Measurements from ENCODE around the gene POLRMT. TPM values are rescaled to one million over a fixed set of nuclear protein-coding genes. Genes with fewer than 3 reads are reported as not detected.

Gene POLRMT
- total and polyA plus RNA-seq, 2 experiments from 2014 or later = 38.7 to 60.7 TPM

DNA sequence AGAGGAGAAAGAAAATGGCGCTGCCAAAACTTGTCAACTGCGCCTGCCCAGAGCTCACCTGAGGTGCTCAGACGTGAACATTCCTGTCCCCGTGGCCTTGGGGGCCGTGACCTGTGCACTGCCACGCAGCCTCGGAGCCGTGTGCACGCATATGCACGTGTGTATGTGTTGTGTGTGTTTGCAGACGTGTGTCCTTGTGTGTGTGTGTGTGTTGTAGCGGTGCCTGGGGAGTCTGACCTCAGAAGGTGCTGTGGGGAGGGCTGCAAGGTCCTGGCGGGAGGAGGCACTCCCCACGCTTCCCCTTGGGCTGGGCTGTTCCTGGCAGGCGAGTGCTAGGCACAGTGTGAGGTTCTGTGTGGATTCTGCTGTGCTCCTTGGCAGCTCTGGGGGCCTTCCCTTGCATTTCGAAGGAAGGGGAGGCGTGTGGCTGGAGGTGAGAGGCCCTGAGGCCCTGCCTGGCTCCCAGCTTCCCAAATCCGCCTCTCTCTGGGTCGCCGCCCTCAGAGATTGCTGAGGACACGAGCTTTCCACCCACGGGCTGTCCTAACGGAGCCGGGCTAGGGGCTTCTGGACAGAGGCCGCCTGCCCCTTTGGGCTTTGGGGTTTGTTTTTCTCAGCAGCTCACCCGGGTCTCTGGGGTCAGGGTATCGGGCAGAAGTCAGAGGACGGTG, 56.4 kb downstream of the POLRMT start:
- H3K79me2 ChIP-seq = peaks cover 81% of the 10 kb centered on the region
- H3K9me2 ChIP-seq (replicated peaks; ENCODE audit: insufficient read depth) = no peaks in the 10 kb centered on the region
- H3K27ac ChIP-seq = no peak overlapping the region
- no peaks in the 10 kb centered on the region for H3K27me3 ChIP-seq
- 87% methylated on average over 28 of the region's 28 CpGs for WGBS (ENCODE audit: low lambda C conversion rate, missing lambda C conversion rate)
- peaks cover 85% of the 10 kb centered on the region for H4K20me1 ChIP-seq (ENCODE audit: insufficient read depth, poor library complexity, severe bottlenecking)
- no peaks in the 10 kb centered on the region for H3K9me3 ChIP-seq (ENCODE audit: low read depth)
- TF ChIP-seq EZH2phosphoT487 (IDR thresholded peaks at IDR 0.05; ENCODE audit: low read depth, severe bottlenecking, unreplicated experiment) (no peak), EZH2 (IDR thresholded peaks at IDR 0.05; ENCODE audit: borderline replicate concordance) (no peak)
- TF ChIP-seq, protein P1, sequence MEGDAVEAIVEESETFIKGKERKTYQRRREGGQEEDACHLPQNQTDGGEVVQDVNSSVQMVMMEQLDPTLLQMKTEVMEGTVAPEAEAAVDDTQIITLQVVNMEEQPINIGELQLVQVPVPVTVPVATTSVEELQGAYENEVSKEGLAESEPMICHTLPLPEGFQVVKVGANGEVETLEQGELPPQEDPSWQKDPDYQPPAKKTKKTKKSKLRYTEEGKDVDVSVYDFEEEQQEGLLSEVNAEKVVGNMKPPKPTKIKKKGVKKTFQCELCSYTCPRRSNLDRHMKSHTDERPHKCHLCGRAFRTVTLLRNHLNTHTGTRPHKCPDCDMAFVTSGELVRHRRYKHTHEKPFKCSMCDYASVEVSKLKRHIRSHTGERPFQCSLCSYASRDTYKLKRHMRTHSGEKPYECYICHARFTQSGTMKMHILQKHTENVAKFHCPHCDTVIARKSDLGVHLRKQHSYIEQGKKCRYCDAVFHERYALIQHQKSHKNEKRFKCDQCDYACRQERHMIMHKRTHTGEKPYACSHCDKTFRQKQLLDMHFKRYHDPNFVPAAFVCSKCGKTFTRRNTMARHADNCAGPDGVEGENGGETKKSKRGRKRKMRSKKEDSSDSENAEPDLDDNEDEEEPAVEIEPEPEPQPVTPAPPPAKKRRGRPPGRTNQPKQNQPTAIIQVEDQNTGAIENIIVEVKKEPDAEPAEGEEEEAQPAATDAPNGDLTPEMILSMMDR (IDR thresholded peaks at IDR 0.05; ENCODE audit: poor library complexity) = no peak
- no peak overlapping the region for H3K4me2 ChIP-seq
- H3K4me1 ChIP-seq (ENCODE audit: insufficient read depth) = peaks cover 31% of the 10 kb centered on the region
- H2AFZ ChIP-seq = no peak overlapping the region
- DNase-seq (ENCODE audit: low spot score) = no peak
- no peak overlapping the region for H3K4me3 ChIP-seq
- H3K36me3 ChIP-seq (replicated peaks; ENCODE audit: insufficient read depth, low read depth) = no peaks in the 10 kb centered on the region

DNA sequence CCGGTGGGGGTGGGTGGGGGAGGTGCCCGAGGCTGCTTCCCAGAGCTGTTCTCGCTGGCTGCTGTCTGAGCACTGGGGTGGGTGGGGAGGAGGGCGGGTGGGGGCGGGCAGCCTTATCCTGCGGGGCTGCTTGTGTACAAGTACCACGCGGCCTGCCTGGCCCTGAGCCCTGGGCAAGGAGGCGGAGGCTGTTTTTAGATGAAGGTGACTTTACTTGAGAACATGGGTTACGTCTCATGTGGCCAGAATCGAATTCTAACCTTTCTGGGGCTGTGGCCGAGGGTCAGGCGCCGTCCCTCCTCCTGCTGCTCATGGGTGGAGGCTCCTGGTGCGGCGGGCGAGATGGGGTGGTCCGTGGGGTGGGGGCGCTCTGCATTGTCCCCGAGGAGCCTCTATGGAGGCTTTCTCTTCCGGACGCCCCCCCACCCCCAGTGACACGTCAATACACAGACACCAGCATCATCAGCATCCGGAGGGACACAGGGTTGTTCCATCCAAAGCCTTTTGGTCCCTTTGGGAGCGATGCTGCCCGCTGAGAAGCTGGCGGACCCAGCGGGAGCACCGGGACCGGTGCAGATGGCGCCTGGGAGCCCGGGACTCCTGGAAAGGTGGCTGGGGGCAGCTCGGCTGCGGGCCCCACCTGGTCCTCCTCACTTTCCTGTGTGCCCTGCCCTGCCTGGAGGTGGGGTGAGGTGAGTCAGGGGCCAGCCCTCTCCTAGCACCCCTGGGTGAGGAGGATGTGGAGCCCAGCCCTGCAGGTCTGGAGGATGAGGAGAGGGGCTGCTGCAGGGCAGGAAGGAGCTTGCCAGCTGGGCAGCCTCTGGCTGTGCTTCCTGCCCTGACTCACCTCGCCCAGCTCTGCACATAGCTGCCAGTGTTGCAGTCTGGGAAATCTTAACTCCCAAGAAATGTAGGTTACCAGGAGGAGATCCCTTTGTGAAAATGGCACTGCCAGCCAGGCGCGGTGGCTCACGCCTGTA, 57.5 kb downstream of the POLRMT start:
- WGBS (ENCODE audit: low lambda C conversion rate, missing lambda C conversion rate) = 86% methylated on average over 26 of the region's 38 CpGs
- TF ChIP-seq, protein P1 (IDR thresholded peaks at IDR 0.05; ENCODE audit: poor library complexity) = no peak
- TF ChIP-seq EZH2phosphoT487 (IDR thresholded peaks at IDR 0.05; ENCODE audit: low read depth, severe bottlenecking, unreplicated experiment) = no peak
- TF ChIP-seq EZH2 (IDR thresholded peaks at IDR 0.05; ENCODE audit: borderline replicate concordance) = no peak
- DNase-seq (ENCODE audit: low spot score) = peak; percentile 48
- no peaks in the 10 kb centered on the region for H3K27me3 ChIP-seq
- H3K36me3 ChIP-seq (replicated peaks; ENCODE audit: insufficient read depth, low read depth) = no peaks in the 10 kb centered on the region
- no peaks in the 10 kb centered on the region for H3K9me3 ChIP-seq (ENCODE audit: low read depth)
- peaks cover 81% of the 10 kb centered on the region for H3K79me2 ChIP-seq
- peaks cover 78% of the 10 kb centered on the region for H4K20me1 ChIP-seq (ENCODE audit: insufficient read depth, poor library complexity, severe bottlenecking)
- no peak overlapping the region for H3K4me3 ChIP-seq
- H2AFZ ChIP-seq = no peak overlapping the region
- peaks cover 31% of the 10 kb centered on the region for H3K4me1 ChIP-seq (ENCODE audit: insufficient read depth)
- H3K9me2 ChIP-seq (replicated peaks; ENCODE audit: insufficient read depth) = no peaks in the 10 kb centered on the region
- no peak overlapping the region for H3K27ac ChIP-seq
- H3K4me2 ChIP-seq = peak overlapping the region; percentile 99

DNA sequence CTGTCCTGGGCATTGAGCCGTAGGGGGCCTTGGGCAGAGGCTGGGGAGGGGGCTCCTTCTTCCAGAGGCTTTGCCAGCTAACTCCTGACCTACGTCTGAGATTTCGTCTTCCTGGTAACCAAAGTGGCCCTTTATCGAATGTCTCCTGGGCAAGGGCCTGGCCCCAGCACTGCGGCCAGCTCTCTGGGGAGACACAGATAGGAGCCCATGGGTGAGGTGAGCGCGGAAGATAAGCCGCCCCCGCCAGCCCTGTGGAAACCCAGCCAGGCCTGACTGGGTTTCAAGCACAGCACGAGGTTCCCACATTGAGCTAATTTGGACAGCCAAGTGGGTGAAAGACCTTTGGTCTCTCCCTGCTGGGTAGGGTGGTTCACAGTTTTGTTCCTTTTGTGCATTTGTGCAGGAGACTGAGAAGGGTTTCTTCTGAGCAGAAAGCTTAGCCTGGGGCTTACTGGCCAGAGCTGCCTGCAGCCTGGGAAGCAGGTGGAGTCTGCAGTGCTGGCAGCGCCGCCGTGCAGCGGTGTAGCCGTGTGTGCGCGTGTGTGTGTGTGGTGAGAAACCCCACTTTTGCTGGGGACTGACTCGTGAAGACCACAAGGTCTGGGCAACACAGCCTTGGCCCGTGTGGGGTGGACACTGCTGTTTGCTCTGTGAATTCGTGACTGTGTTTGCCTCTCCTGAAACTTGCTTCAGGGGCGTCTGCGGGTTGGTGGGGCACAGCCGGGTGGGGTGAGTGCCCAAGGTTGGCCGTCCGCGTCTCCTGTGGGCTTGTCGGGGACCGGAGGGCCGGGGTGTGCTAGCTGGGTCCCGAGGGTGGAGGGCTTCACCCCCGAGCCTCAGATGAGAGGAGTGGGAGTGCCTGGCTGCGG, 58.4 kb downstream of the POLRMT start:
- no peaks in the 10 kb centered on the region for H3K9me3 ChIP-seq (ENCODE audit: low read depth)
- TF ChIP-seq EZH2 (IDR thresholded peaks at IDR 0.05; ENCODE audit: borderline replicate concordance) (no peak), EZH2phosphoT487 (IDR thresholded peaks at IDR 0.05; ENCODE audit: low read depth, severe bottlenecking, unreplicated experiment) (no peak)
- TF ChIP-seq, protein P1 (IDR thresholded peaks at IDR 0.05; ENCODE audit: poor library complexity) = no peak
- H3K4me1 ChIP-seq (ENCODE audit: insufficient read depth) = peaks cover 31% of the 10 kb centered on the region
- peaks cover 70% of the 10 kb centered on the region for H4K20me1 ChIP-seq (ENCODE audit: insufficient read depth, poor library complexity, severe bottlenecking)
- H3K4me2 ChIP-seq = peak overlapping the region; percentile 99
- H3K4me3 ChIP-seq = no peak overlapping the region
- 36% methylated on average over 31 of the region's 32 CpGs for WGBS (ENCODE audit: low lambda C conversion rate, missing lambda C conversion rate)
- H3K27ac ChIP-seq = peak overlapping the region; percentile 70
- H3K27me3 ChIP-seq = no peaks in the 10 kb centered on the region
- DNase-seq (ENCODE audit: low spot score) = peak; percentile 55
- no peaks in the 10 kb centered on the region for H3K36me3 ChIP-seq (replicated peaks; ENCODE audit: insufficient read depth, low read depth)
- no peaks in the 10 kb centered on the region for H3K9me2 ChIP-seq (replicated peaks; ENCODE audit: insufficient read depth)
- no peak overlapping the region for H2AFZ ChIP-seq
- peaks cover 74% of the 10 kb centered on the region for H3K79me2 ChIP-seq

All from hepatocyte (in vitro differentiated cells).